Endothelial cell of umbilical vein (primary cell): ENCODE measurements around the gene USP19.

Source experiments
- EZH2 ChIP-seq: IDR thresholded peaks from 2 replicates; pipeline ENCODE4 v1.6.1; 2012; ENCODE audit warnings: borderline replicate concordance, low read depth, mild to moderate bottlenecking, moderate library complexity, low read length, inconsistent platforms; ENCODE audit not compliant: severe bottlenecking
- GATA2 ChIP-seq: IDR thresholded peaks from 2 replicates; pipeline ENCODE4 v1.7.0; 2011; ENCODE audit warnings: low read depth, mild to moderate bottlenecking, moderate library complexity, mixed read lengths, low read length; ENCODE audit not compliant: insufficient read length, insufficient read depth
- JUN ChIP-seq: IDR thresholded peaks from 2 replicates; pipeline ENCODE4 v1.6.1; 2011; ENCODE audit warnings: borderline replicate concordance, low read depth; ENCODE audit not compliant: insufficient read length, insufficient read depth
- POLR2A ChIP-seq: IDR thresholded peaks from 2 replicates; pipeline ENCODE4 v1.6.1; 2012; ENCODE audit warnings: low read depth, mild to moderate bottlenecking, control low read depth, low read length
- POLR2AphosphoS5 ChIP-seq: IDR thresholded peaks from 2 replicates; pipeline ENCODE4 v1.6.1; 2012; ENCODE audit warnings: low read depth, mild to moderate bottlenecking, control low read depth, low read length, moderate library complexity; ENCODE audit not compliant: insufficient read depth
- TF ChIP-seq, protein P1 (sequence below), 2 donors: IDR thresholded peaks; 1 replicate in 1 of 2; 2 replicates in 1 of 2; pipeline ENCODE4 v1.5.1; 2011; ENCODE audit warnings: low read length in 2 of 2, mild to moderate bottlenecking in 2 of 2, moderate library complexity in 2 of 2, control low read depth in 1 of 2, inconsistent platforms in 1 of 2, low read depth in 1 of 2; ENCODE audit not compliant: insufficient read depth in 1 of 2; ENCODE audit errors: extremely low read depth in 1 of 2

- TF ChIP-seq, protein P1, sequence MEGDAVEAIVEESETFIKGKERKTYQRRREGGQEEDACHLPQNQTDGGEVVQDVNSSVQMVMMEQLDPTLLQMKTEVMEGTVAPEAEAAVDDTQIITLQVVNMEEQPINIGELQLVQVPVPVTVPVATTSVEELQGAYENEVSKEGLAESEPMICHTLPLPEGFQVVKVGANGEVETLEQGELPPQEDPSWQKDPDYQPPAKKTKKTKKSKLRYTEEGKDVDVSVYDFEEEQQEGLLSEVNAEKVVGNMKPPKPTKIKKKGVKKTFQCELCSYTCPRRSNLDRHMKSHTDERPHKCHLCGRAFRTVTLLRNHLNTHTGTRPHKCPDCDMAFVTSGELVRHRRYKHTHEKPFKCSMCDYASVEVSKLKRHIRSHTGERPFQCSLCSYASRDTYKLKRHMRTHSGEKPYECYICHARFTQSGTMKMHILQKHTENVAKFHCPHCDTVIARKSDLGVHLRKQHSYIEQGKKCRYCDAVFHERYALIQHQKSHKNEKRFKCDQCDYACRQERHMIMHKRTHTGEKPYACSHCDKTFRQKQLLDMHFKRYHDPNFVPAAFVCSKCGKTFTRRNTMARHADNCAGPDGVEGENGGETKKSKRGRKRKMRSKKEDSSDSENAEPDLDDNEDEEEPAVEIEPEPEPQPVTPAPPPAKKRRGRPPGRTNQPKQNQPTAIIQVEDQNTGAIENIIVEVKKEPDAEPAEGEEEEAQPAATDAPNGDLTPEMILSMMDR (IDR thresholded peaks at IDR 0.05; ENCODE audit: extremely low read depth in 1 of 2, insufficient read depth in 1 of 2, low read depth in 1 of 2, low read length in 2 of 2): no peak
- TF ChIP-seq POLR2A (no peak), JUN (no peak), POLR2AphosphoS5 (no peak), EZH2 (no peak), GATA2 (no peak)
These were observed 14.9 kb upstream of the USP19 start for GRCh38 chr3:49135499-49135898.
